Eye (tissue), 1 donor: Measurements from ENCODE around the gene HOXC5.

Source experiments
- DNase-seq: peaks from one replicate; pipeline ENCODE4 v3.0.0-alpha.2; 2015

HOXC5 gene

DNA sequence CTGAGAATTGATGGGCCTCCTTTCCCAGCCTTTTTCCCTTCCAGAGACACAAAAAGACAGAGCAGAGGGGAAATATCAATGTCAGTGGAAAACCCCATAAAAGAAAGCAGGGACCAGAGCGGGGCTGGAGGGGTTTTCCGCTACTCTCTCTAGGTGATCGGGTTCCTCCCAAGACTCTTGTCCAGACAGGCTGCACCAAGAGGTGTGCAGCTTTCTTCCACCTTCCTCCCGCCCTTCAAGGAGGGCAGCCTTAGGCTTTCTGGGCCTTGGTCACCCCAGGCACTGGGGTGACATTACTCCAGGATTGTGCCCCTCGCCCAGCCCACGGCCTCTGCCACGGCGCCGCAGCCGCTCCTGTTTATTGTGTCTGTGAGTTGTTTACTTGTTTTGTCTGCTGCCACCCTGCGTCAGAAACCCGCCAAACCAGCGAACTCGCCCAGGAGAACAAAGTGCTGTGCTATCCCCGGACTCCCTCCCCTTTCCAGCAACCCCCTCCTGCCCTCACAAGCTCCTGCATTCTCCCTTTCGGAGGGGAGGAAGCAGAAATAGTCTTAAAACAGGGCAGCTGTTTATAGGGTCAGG, 11.3 kb upstream of the HOXC5 start:
- no peak for DNase-seq

DNA sequence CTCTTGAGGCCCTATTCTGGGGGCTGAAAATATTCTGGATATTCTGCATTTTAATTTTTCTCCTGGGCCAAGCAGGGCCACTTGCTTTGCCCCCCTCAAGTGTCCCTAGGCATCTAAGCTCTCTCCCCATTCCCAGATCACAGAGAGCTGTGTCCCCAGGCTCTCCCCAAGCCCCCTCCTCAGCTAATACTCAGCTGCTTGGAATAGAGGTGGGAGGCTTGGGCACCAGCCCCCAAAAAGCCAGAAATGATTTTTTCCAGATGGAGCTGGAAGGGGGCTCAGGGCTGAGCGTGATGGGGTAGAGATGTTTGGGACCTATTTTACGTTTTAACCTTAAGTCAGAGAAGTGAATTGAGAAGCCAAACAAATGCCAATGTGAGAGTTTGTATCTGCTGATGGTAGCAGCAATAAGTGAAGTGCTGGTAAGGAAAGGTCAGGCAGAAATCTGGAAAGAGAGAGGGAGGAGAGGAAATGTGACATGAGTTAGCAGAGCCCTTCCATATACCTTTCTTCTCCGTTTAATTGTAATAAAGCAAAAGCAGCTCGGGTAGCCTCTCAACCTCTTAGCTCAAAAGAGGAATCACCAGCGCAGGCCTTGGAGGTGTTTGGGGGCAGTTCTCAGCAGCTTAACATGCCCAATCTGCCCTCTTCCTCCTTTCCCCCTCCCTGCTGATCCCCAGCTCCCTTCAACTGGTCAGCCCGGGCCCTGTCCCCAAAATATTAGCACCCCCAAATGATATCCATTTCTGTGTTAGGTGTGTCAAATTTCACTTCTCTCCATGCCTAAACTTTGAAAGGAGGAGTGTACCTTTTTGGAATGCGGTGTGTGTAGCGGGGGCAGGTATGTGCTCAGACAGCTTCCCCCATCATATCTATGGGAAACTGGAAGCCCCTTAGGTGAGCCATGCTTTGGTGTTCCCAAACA, 9.6 kb upstream of the HOXC5 start:
- no peak for DNase-seq

DNA sequence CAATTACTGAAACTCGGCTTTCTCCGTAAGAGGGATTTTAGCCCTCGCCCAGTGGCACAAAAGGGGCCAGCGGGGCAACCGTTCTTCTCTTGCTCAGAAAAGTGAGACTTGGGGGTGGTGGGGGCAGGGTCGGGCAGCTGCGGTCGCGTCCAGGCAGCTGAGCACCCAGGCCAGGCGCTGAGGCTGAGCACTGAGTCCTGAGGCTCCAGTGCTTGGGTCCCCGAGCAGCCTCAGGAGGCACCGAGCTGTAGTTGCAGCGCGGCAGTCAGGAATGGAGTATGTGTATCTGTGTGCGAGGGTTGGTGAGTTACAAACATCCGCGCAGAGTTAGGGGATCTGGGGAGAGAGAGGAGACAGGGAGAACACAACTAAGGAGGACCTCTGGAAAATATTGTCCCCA, 8.7 kb upstream of the HOXC5 start:
- no peak for DNase-seq

- DNase-seq: no peak
Observed at GRCh38 chr12:54024581-54025305, 8.1 kb upstream of the HOXC5 start.

- DNase-seq: no peak
Observed at GRCh38 chr12:54025499-54026405, 7.1 kb upstream of the HOXC5 start.

DNA sequence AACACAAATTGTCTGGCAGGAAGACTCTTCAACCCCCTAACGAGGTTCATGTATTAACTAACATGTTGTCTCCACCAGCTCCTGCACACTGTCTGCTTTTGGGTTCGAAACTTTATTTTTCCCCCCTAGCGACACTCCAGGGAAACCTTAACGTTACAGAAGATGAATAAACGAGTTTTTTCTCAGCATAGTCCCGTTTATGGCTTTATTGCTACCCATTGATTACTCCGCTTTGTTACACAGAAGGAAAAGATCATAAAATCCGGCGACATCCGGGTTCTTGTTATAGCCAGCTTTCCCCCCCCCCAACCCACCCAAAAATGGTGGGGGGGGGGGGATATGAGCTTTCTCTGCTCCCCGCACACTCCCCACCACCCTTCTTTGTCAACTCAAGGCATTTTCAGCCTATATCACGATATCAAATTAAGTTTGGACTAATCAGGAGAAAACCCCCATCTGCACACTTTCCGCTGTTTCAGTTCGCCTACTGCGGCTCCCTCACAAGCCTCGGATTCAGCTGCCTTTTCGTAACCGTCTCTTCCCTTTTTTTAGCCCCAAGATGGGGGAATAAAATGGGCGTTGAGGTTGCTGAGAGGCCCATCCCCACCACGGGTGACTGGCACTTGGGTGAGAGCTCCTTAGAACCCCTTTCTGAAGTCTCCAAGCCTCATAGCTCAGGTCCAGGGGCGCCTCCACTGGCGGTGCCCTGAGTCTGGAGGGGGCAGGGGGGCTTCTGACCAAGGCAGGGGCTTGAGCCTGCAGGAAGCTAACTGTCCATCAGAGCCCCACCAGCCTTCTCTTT, 6.0 kb upstream of the HOXC5 start:
- DNase-seq: no peak

- DNase-seq: no peak
Observed at GRCh38 chr12:54027442-54027786, 5.4 kb upstream of the HOXC5 start.

- no peak for DNase-seq
Observed at GRCh38 chr12:54028314-54029201, 4.3 kb upstream of the HOXC5 start, which contains the start of gene HOXC6. Gene HOXC6 (plus strand): TSS chr12:54028440. CDS start chr12:54028522, 82 bp downstream.

GRCh38 chr12:54029529-54030441, 3.1 kb upstream of the HOXC5 start:
- DNase-seq: no peak

DNA sequence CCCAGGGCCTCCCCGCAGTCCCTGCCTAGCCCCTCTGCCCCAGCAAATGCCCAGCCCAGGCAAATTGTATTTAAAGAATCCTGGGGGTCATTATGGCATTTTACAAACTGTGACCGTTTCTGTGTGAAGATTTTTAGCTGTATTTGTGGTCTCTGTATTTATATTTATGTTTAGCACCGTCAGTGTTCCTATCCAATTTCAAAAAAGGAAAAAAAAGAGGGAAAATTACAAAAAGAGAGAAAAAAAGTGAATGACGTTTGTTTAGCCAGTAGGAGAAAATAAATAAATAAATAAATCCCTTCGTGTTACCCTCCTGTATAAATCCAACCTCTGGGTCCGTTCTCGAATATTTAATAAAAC, 2.4 kb upstream of the HOXC5 start:
- no peak for DNase-seq

DNA sequence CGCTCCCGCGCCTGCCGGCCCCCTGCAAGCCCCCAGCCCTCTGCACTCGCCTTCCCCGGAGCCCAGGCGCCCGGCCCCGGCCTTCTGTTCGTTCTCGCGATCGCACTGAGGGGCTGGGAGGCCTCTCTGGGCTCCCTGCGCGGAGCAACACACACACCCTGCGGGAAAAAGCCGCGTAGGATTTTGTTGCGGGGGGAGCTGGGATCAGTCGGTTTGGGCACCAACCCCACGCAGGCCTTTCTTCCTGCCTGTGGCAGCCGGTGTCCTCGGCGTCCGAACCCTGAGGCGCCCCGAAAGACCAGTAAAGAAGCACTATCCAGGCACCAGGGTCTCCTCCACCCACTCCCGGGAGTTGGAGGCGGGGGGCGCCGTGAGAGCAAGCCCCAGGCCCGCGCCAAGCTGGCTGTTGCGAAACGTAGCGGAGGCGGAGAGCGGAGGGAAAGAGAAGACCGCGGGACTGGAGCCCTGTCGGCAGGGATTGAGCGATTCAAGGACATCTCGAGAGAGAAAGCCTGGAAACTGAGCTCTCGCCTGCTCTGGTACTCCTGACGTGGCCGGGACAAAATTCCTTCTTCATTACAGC, 1.9 kb upstream of the HOXC5 start:
- no peak for DNase-seq

DNA sequence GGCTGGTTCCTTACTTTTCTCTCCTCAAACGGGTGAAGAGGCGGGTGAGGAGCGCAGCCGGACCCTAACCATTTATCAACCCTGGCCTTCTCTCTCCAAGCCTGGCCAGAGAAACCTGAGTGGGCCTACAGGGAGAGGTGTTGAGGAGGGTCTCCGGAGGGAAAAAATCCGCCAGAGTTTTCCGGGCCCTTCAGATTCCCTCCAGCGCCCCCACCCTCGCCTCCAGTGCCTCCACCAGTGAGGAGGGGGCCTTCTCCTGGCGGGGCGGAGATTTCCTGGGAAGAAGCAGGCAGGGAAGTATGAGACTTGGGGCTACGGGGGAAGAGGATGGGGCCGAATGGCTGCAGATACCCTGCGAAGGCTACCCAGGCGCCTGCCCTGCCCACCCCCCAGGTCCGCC, 1.4 kb upstream of the HOXC5 start:
- DNase-seq: no peak

- DNase-seq: no peak
Observed at GRCh38 chr12:54032086-54032619, 697 bp upstream of the HOXC5 start.

DNA sequence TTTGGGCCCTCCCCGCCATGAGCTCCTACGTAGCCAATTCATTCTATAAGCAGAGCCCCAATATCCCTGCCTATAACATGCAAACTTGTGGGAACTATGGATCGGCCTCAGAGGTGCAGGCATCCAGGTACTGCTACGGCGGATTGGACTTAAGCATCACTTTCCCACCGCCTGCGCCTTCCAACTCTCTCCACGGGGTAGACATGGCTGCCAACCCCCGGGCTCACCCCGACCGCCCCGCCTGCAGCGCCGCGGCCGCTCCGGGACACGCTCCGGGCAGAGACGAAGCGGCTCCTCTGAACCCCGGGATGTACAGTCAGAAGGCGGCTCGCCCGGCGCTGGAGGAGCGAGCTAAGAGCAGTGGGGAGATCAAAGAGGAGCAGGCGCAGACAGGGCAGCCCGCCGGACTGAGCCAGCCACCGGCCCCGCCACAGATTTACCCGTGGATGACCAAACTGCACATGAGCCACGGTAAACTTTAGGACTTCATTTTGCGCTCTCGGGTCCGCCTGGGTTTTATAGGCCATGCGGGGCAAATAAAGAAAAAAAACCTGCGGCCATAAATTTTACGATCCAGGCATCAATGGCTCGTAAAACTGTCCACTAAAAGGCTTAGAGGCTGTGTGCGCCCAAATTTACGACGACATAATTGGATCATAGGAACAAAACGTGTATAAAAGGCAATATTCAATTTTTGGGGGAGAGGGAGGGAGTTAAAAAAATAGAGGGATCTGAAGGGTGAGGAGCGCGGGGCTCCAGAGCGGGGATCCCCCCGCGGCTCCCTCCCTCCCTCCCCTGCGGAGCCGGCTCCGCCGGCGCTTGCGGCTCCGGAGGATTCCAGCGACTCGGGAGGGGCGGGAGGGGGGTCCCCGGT, 493 bp downstream of the HOXC5 start:
- DNase-seq: no peak

- no peak for DNase-seq
Observed at GRCh38 chr12:54033980-54034784, 1.3 kb downstream of the HOXC5 start.

GRCh38 chr12:54034785-54035310, 2.0 kb downstream of the HOXC5 start:
- DNase-seq: no peak
